Liver (tissue), 9 donors: Measurements from ENCODE around the gene OSCP1. TPM values are rescaled to one million over a fixed set of nuclear protein-coding genes. Genes with fewer than 3 reads are reported as not detected.
A peak's percentile ranks its signal among the peaks of the same experiment; 100 is the strongest.

Experiments
- DNase-seq: peaks from one replicate; pipeline ENCODE4 v3.0.0-alpha.2; 2017; ENCODE audit warnings: low spot score
- H3K27ac ChIP-seq, 2 donors: one replicate each; pipeline ENCODE4 v1.7.0; 2013; ENCODE audit warnings: inconsistent platforms in 2 of 2, low read length in 2 of 2, control low read depth in 1 of 2, low read depth in 1 of 2, mild to moderate bottlenecking in 1 of 2
- H3K27me3 ChIP-seq, 4 donors: one replicate each; pipeline versions ENCODE4 v1.6.1 to v1.7.0; 2013; ENCODE audit warnings: low read length in 3 of 4, inconsistent platforms in 1 of 4, mild to moderate bottlenecking in 1 of 4, moderate library complexity in 1 of 4; ENCODE audit not compliant: control insufficient read depth in 4 of 4, insufficient read depth in 4 of 4
- H3K36me3 ChIP-seq, 4 donors: one replicate each; pipeline versions ENCODE4 v1.6.1 to v1.7.0; 2013; ENCODE audit warnings: low read length in 3 of 4, mild to moderate bottlenecking in 3 of 4, low read depth in 1 of 4, moderate library complexity in 1 of 4; ENCODE audit not compliant: control insufficient read depth in 4 of 4, insufficient read depth in 3 of 4
- H3K4me1 ChIP-seq, 4 donors: one replicate each; pipeline versions ENCODE4 v1.6.1 to v1.7.0; 2013; ENCODE audit warnings: low read length in 3 of 4, mild to moderate bottlenecking in 3 of 4, moderate library complexity in 1 of 4; ENCODE audit not compliant: control insufficient read depth in 4 of 4, insufficient read depth in 4 of 4
- H3K4me3 ChIP-seq, 3 donors: one replicate each; pipeline versions ENCODE4 v1.6.1 to v1.7.0; 2013; ENCODE audit warnings: low read length in 3 of 3, control low read depth in 1 of 3, low read depth in 1 of 3, mild to moderate bottlenecking in 1 of 3
- H3K9ac ChIP-seq, 2 donors: one replicate each; pipeline ENCODE4 v1.7.0; 2013; ENCODE audit warnings: low read length in 2 of 2, mild to moderate bottlenecking in 2 of 2, moderate library complexity in 2 of 2, control low read depth in 1 of 2, low read depth in 1 of 2
- H3K9me3 ChIP-seq, 4 donors: one replicate each; pipeline versions ENCODE4 v1.6.1 to v1.7.0; 2013; ENCODE audit warnings: low read length in 3 of 4; ENCODE audit not compliant: control insufficient read depth in 4 of 4
- ATF3 ChIP-seq: IDR thresholded peaks from 2 replicates; pipeline ENCODE4 v1.6.1; 2016; ENCODE audit warnings: antibody characterized with exemption
- CTCF ChIP-seq: fragments of 150-350 bp; IDR thresholded peaks from 2 replicates; pipeline ENCODE4 v1.5.1; 2017; ENCODE audit warnings: improper control_type of control experiment, low read depth, low read length; ENCODE audit not compliant: missing input control
- EGR1 ChIP-seq, 2 donors: IDR thresholded peaks; 2 replicates each; pipeline ENCODE4 v1.6.1; 2016 to 2018; ENCODE audit warnings: antibody characterized with exemption in 2 of 2, low read depth in 2 of 2
- FOXA1 ChIP-seq: IDR thresholded peaks from 2 replicates; pipeline ENCODE4 v1.6.1; 2016; ENCODE audit warnings: antibody characterized with exemption
- FOXA2 ChIP-seq: IDR thresholded peaks from 2 replicates; pipeline ENCODE4 v1.6.1; 2016; ENCODE audit warnings: antibody characterized with exemption
- GABPA ChIP-seq, 2 donors: IDR thresholded peaks in 1 of 2; conservative IDR thresholded peaks in 1 of 2; 2 replicates each; pipeline ENCODE4 v1.6.1; 2016; ENCODE audit warnings: antibody characterized with exemption in 2 of 2, mild to moderate bottlenecking in 1 of 2, moderate library complexity in 1 of 2
- HNF4A ChIP-seq, 2 donors: conservative IDR thresholded peaks; 2 replicates each; pipeline ENCODE4 v1.6.1; 2016; ENCODE audit warnings: antibody characterized with exemption in 2 of 2, mild to moderate bottlenecking in 2 of 2
- HNF4G ChIP-seq: IDR thresholded peaks from 2 replicates; pipeline ENCODE4 v1.6.1; 2016; ENCODE audit warnings: antibody characterized with exemption
- JUND ChIP-seq, 2 donors: IDR thresholded peaks; 2 replicates each; pipeline ENCODE4 v1.6.1; 2016; ENCODE audit warnings: antibody characterized with exemption in 2 of 2
- MAX ChIP-seq: IDR thresholded peaks from 2 replicates; pipeline ENCODE4 v1.6.1; 2016; ENCODE audit warnings: antibody characterized with exemption
- NR2F2 ChIP-seq: IDR thresholded peaks from 2 replicates; pipeline ENCODE4 v1.6.1; 2016; ENCODE audit warnings: antibody characterized with exemption
- RAD21 ChIP-seq, 2 donors: IDR thresholded peaks; 2 replicates each; pipeline ENCODE4 v1.6.1; 2016; ENCODE audit warnings: antibody characterized with exemption in 2 of 2, mild to moderate bottlenecking in 2 of 2
- RXRA ChIP-seq, 2 donors: IDR thresholded peaks; 2 replicates each; pipeline ENCODE4 v1.6.1; 2017 to 2018; ENCODE audit warnings: antibody characterized with exemption in 2 of 2, mild to moderate bottlenecking in 1 of 2
- SP1 ChIP-seq: IDR thresholded peaks from 2 replicates; pipeline ENCODE4 v1.6.1; 2018; ENCODE audit warnings: antibody characterized with exemption, mild to moderate bottlenecking
- TAF1 ChIP-seq: conservative IDR thresholded peaks from 2 replicates; pipeline ENCODE4 v1.6.1; 2016; ENCODE audit warnings: antibody characterized with exemption, mild to moderate bottlenecking
- YY1 ChIP-seq: IDR thresholded peaks from 2 replicates; pipeline ENCODE4 v1.6.1; 2016; ENCODE audit warnings: antibody characterized with exemption, mild to moderate bottlenecking
- ZBTB33 ChIP-seq: IDR thresholded peaks from 2 replicates; pipeline ENCODE4 v1.6.1; 2016; ENCODE audit warnings: antibody characterized with exemption
- WGBS: extraction: QIAGEN DNeasy Blood & Tissue Kit; methylation state at CpG from one replicate; pipeline ENCODE4 v1.1.7; 2013; 5-methylcytosine and 5-hydroxymethylcytosine counted together
- polyA plus RNA-seq, 2 donors: library from polyadenylated mRNA; stranded (reverse) in 1 of 2; unstranded in 1 of 2; fragments of 200-250 nt in 1 of 2; fragments of >200 nt in 1 of 2; fragmentation: Nextera tagmentation in 1 of 2; extraction: Ambion mirVana in 1 of 2; gene quantifications; one replicate each; pipeline versions ENCODE4 v1.2.1 to v1.2.3, GENCODE V29; 2013 to 2015
- total RNA-seq, 2 donors: library from RNA; depleted of rRNA; stranded (reverse); fragments of >200 nt; gene quantifications; one replicate each; pipeline ENCODE4 v1.2.3, GENCODE V29; 2014
- donor health status: healthy.
- donor health status: healthy.
- donor health status: healthy.
- donor health status: healthy.
- donor health status: healthy.

The OSCP1 gene
- total and polyA plus RNA-seq, 4 donors, result 1.1 to 1.7 (median 1.5) TPM

- WGBS, result 95% methylated on average over 5 of the region's 5 CpGs
- Histone ChIP-seq H3K4me3 (no peak overlapping the region), H3K27ac (no peak overlapping the region), H3K4me1 (peaks cover 12 to 55% (median 43%) of the 10 kb centered on the region in 4 donors), H3K27me3 (no peaks in the 10 kb centered on the region), H3K9ac (no peak overlapping the region), H3K9me3 (no peaks in the 10 kb centered on the region), H3K36me3 (peaks cover 0 to 3% (median 0%) of the 10 kb centered on the region in 4 donors)
- TF ChIP-seq MAX (no peak), FOXA1 (no peak), RAD21 (IDR thresholded peaks at IDR 0.05) (no peak)
- DNase-seq, result no peak
Observed at GRCh38 chr1:36381405-36381804, 68.8 kb downstream of the OSCP1 start.

GRCh38 chr1:36380782-36381181 lies 69.5 kb downstream of the OSCP1 start:
- Histone ChIP-seq H3K36me3 (peaks cover 0 to 3% (median 1%) of the 10 kb centered on the region in 4 donors), H3K4me3 (no peak overlapping the region), H3K27me3 (no peaks in the 10 kb centered on the region), H3K9me3 (no peaks in the 10 kb centered on the region), H3K9ac (no peak overlapping the region), H3K27ac (peak overlapping the region; percentile 74 to 77), H3K4me1 (peaks cover 12 to 56% (median 46%) of the 10 kb centered on the region in 4 donors)
- TF ChIP-seq TAF1 (no peak), EGR1 (IDR thresholded peaks at IDR 0.05; ENCODE audit: low read depth in 2 of 2) (no peak), RXRA (IDR thresholded peaks at IDR 0.05) (no peak), ATF3 (no peak), HNF4G (no peak), YY1 (no peak), HNF4A (conservative IDR thresholded peaks at IDR 0.05) (no peak), FOXA1 (no peak), MAX (no peak), SP1 (no peak), GABPA (IDR thresholded peaks at IDR 0.05 in 1 of 2, conservative IDR thresholded peaks at IDR 0.05 in 1 of 2) (no peak), ZBTB33 (no peak), CTCF (no peak), RAD21 (IDR thresholded peaks at IDR 0.05) (no peak), JUND (IDR thresholded peaks at IDR 0.05) (no peak), NR2F2 (no peak), FOXA2 (no peak)
- DNase-seq, result no peak
- WGBS, result 76% methylated on average over 3 of the region's 3 CpGs
